A549 (cell line): ENCODE data around the gene TROAP. TPM values are rescaled to one million over a fixed set of nuclear protein-coding genes. Genes with fewer than 3 reads are reported as not detected.
A peak's percentile ranks its signal among the peaks of the same experiment; 100 is the strongest.

Source experiments
- ATAC-seq, 2 experiments: fragments of 200-7000 bp in 1 of 2; fragments of >200 bp in 1 of 2; cut with Nextera tagmentation in 1 of 2; cut with Tn5 transposase in 1 of 2; 3 replicates each; pipeline versions ENCODE4 v1.8.0 to v1.9.1; 2018 to 2020; ENCODE audit warnings: mild to moderate bottlenecking in 1 of 2, moderate library complexity in 1 of 2
- CTCF ChIA-PET: fragments of 300-600 bp; sonication (Branson Sonifier 250); formaldehyde crosslinking; extraction: SDS; loops from one replicate; lab custom pipeline; 2021; ENCODE audit warnings: antibody characterized with exemption, inconsistent platforms; lab: Yijun Ruan, JAX
- POLR2A ChIA-PET: fragments of 350-600 bp; formaldehyde crosslinking; extraction: SDS; loops from one replicate; lab custom pipeline; 2021; ENCODE audit warnings: antibody characterized with exemption, inconsistent platforms; lab: Yijun Ruan, JAX
- DNase-seq, 2 experiments: peaks; one replicate each; pipeline versions ENCODE4 v3.0.0 to v3.0.0-alpha.2; 2011 to 2016; ENCODE audit warnings: low read depth in 1 of 2, low spot score in 1 of 2
- FAIRE-seq: peaks from 2 replicates; lab custom pipeline; 2011; peaks lifted over from hg19 to GRCh38; lab: Jason Lieb, UNC
- H3K27ac ChIP-seq, 2 experiments: fragments of >200 bp; sonication (Bioruptor Twin); formaldehyde crosslinking; 3 replicates each; pipeline ENCODE4 v1.5.1; 2016 to 2017
- H3K4me1 ChIP-seq: fragments of >200 bp; sonication (Bioruptor Twin); formaldehyde crosslinking; 3 replicates; pipeline ENCODE4 v1.6.1; 2016
- H3K4me2 ChIP-seq: fragments of >200 bp; sonication (Bioruptor Twin); formaldehyde crosslinking; 3 replicates; pipeline ENCODE4 v1.6.1; 2016
- H3K4me3 ChIP-seq: fragments of >200 bp; sonication (Bioruptor Twin); formaldehyde crosslinking; 3 replicates; pipeline ENCODE4 v1.5.1; 2016
- H3K9me3 ChIP-seq: fragments of >200 bp; sonication (Bioruptor Twin); formaldehyde crosslinking; 3 replicates; pipeline ENCODE4 v1.6.1; 2016
- BHLHE40 ChIP-seq: IDR thresholded peaks from 2 replicates; pipeline ENCODE4 v1.6.1; 2012; ENCODE audit warnings: low read depth, low read length, inconsistent platforms
- CBX2 ChIP-seq: fragments of 200-600 bp; sonication (generic); IDR thresholded peaks from 2 replicates; pipeline ENCODE4 v1.6.1; 2016; ENCODE audit warnings: low read depth, mild to moderate bottlenecking, borderline replicate concordance
- CEBPB ChIP-seq, 2 experiments: fragments of >200 bp in 1 of 2; sonication (Bioruptor Twin) in 1 of 2; formaldehyde crosslinking in 1 of 2; IDR thresholded peaks; 2 replicates each; pipeline ENCODE4 v1.6.1; 2012 to 2016
- CHD2 ChIP-seq: fragments of 150-350 bp; IDR thresholded peaks from 2 replicates; pipeline ENCODE4 v1.6.1; 2014; ENCODE audit warnings: low read length; ENCODE audit not compliant: partially characterized antibody
- E2F6 ChIP-seq: IDR thresholded peaks from 2 replicates; pipeline ENCODE4 v1.6.1; 2012; ENCODE audit warnings: low read depth, borderline replicate concordance
- EP300 ChIP-seq, 2 experiments: fragments of >200 bp; sonication (Bioruptor Twin); formaldehyde crosslinking; IDR thresholded peaks; 2 replicates in 1 of 2; 3 replicates in 1 of 2; pipeline ENCODE4 v1.6.1; 2016 to 2017
- FOSB ChIP-seq: fragments of 250-450 bp; sonication (Bioruptor Pico); IDR thresholded peaks from 2 replicates; pipeline ENCODE4 v1.5.0; 2020; ENCODE audit warnings: mild to moderate bottlenecking, moderate library complexity
- FOXS1 ChIP-seq: fragments of 250-450 bp; sonication (Bioruptor Pico); IDR thresholded peaks from 2 replicates; pipeline ENCODE4 v1.5.0; 2020; ENCODE audit warnings: mild to moderate bottlenecking, moderate library complexity
- GATA3 ChIP-seq: IDR thresholded peaks from 2 replicates; pipeline ENCODE4 v1.6.1; 2012; ENCODE audit warnings: borderline replicate concordance
- HDAC2 ChIP-seq: fragments of 200-600 bp; sonication (generic); IDR thresholded peaks from 2 replicates; pipeline ENCODE4 v1.6.1; 2016
- HES2 ChIP-seq: fragments of >200 bp; sonication (Bioruptor Twin); formaldehyde crosslinking; IDR thresholded peaks from 2 replicates; pipeline ENCODE4 v1.6.1; 2016
- HEYL ChIP-seq: fragments of 250-450 bp; sonication (Bioruptor Pico); IDR thresholded peaks from 2 replicates; pipeline ENCODE4 v1.8.0; 2021; ENCODE audit warnings: mild to moderate bottlenecking, moderate library complexity
- HOXB5 ChIP-seq: fragments of 250-450 bp; sonication (Bioruptor Pico); IDR thresholded peaks from 2 replicates; pipeline ENCODE4 v1.5.0; 2020; ENCODE audit warnings: mild to moderate bottlenecking, moderate library complexity
- JUN ChIP-seq, 2 experiments: fragments of >200 bp; sonication (Bioruptor Twin); formaldehyde crosslinking; IDR thresholded peaks; 2 replicates in 1 of 2; 3 replicates in 1 of 2; pipeline ENCODE4 v1.6.1; 2016 to 2017
- KDM1A ChIP-seq: fragments of 200-600 bp; sonication (generic); IDR thresholded peaks from 2 replicates; pipeline ENCODE4 v1.6.1; 2016; ENCODE audit warnings: low read depth, mild to moderate bottlenecking
- MAFK ChIP-seq: fragments of 450-650 bp; IDR thresholded peaks from 2 replicates; pipeline ENCODE4 v1.6.1; 2014; ENCODE audit not compliant: partially characterized antibody
- MAX ChIP-seq: IDR thresholded peaks from 2 replicates; pipeline ENCODE4 v1.6.1; 2012
- MAZ ChIP-seq: fragments of 150-350 bp; IDR thresholded peaks from 2 replicates; pipeline ENCODE4 v1.6.1; 2014; ENCODE audit warnings: antibody characterized with exemption, low read depth, low read length, borderline replicate concordance
- PHF8 ChIP-seq: fragments of 200-600 bp; sonication (generic); IDR thresholded peaks from 2 replicates; pipeline ENCODE4 v1.6.1; 2016; ENCODE audit warnings: low read depth, mild to moderate bottlenecking, antibody characterized with exemption, moderate library complexity, borderline replicate concordance
- POLR2A ChIP-seq: IDR thresholded peaks from 2 replicates; pipeline ENCODE4 v1.6.1; 2012; ENCODE audit warnings: mild to moderate bottlenecking, low read length
- POLR2AphosphoS2 ChIP-seq: conservative IDR thresholded peaks from 2 replicates; pipeline ENCODE4 v1.6.1; 2012; ENCODE audit warnings: low read length, improper control_type of control experiment, inconsistent platforms
- RAD21 ChIP-seq, 2 experiments: fragments of >200 bp in 1 of 2; sonication (Bioruptor Twin) in 1 of 2; formaldehyde crosslinking in 1 of 2; IDR thresholded peaks in 1 of 2; conservative IDR thresholded peaks in 1 of 2; 2 replicates in 1 of 2; 3 replicates in 1 of 2; pipeline ENCODE4 v1.6.1; 2012 to 2018; ENCODE audit warnings: inconsistent platforms in 1 of 2
- RCOR1 ChIP-seq: fragments of 150-350 bp; IDR thresholded peaks from 2 replicates; pipeline ENCODE4 v1.6.1; 2014; ENCODE audit warnings: antibody characterized with exemption, low read length, low read depth
- RFX5 ChIP-seq: fragments of 450-650 bp; IDR thresholded peaks from 2 replicates; pipeline ENCODE4 v1.7.1; 2014; ENCODE audit warnings: antibody characterized with exemption, mild to moderate bottlenecking, moderate library complexity
- RNF2 ChIP-seq: fragments of 200-600 bp; sonication (generic); IDR thresholded peaks from 2 replicates; pipeline ENCODE4 v1.6.1; 2016; ENCODE audit warnings: low read depth, mild to moderate bottlenecking, antibody characterized with exemption, moderate library complexity, borderline replicate concordance
- SMC3 ChIP-seq: fragments of >200 bp; sonication (Bioruptor Twin); formaldehyde crosslinking; IDR thresholded peaks from 3 replicates; pipeline ENCODE4 v1.6.1; 2018; ENCODE audit warnings: inconsistent platforms
- SREBF2 ChIP-seq: fragments of 450-650 bp; IDR thresholded peaks from 2 replicates; pipeline ENCODE4 v1.6.1; 2014; ENCODE audit warnings: mild to moderate bottlenecking, moderate library complexity
- TP53 ChIP-seq: fragments of 250-450 bp; sonication (Bioruptor Pico); IDR thresholded peaks from 2 replicates; pipeline ENCODE4 v1.5.0; 2021; ENCODE audit warnings: mild to moderate bottlenecking, moderate library complexity
- WGBS: methylation state at CpG from one replicate; pipeline ENCODE4 v1.1.6; 2017; ENCODE audit errors: missing lambda C conversion rate; 5-methylcytosine and 5-hydroxymethylcytosine counted together
- polyA plus RNA-seq, 4 experiments: library from polyadenylated mRNA; depleted of rRNA in 3 of 4; stranded (reverse); fragments of >200 nt; fragmentation: RNase III in 1 of 4; extraction: RNeasy Plus Mini Kit Qiagen cat#74134 plus additional on column Dnase treatment in 1 of 4; gene quantifications; 2 replicates in 3 of 4; 3 replicates in 1 of 4; pipeline ENCODE4 v1.2.3, GENCODE V29; 2011 to 2017
- TF ChIP-seq, protein P1 (sequence below): fragments of 150-350 bp; IDR thresholded peaks from 2 replicates; pipeline ENCODE4 v1.6.1; 2014; ENCODE audit warnings: low read depth, mild to moderate bottlenecking, low read length
- TF ChIP-seq, protein P2 (sequence below): fragments of >200 bp; sonication (Bioruptor Twin); formaldehyde crosslinking; IDR thresholded peaks from 3 replicates; pipeline ENCODE4 v1.5.1; 2016

TROAP gene
- polyA plus RNA-seq, 2 of the 4 experiments (the other 2 are of a cell fraction): 50.0 to 55.5 TPM

- peak in 1 of 2 experiments; percentile 37 for DNase-seq
- no peaks in the 10 kb centered on the region for H3K9me3 ChIP-seq
- H3K4me2 ChIP-seq: peak within 1 kb of the TSS; percentile 87
- peak; percentile 77 for TF ChIP-seq E2F6
- no peak for TF ChIP-seq RNF2
- TF ChIP-seq, all 56 proteins: peak for 1
- Histone ChIP-seq H3K4me1 (peaks cover 48% of the 10 kb centered on the region), H3K27ac (peak within 1 kb of the TSS; percentile 80 to 86), H3K4me3 (peak within 1 kb of the TSS; percentile 50)
- peak in 1 of 2 experiments; percentile 1; a peak in 2 of 6 replicates for ATAC-seq
- 44% methylated on average over 42 of the region's 47 CpGs for WGBS
- FAIRE-seq: no peak
- POLR2A ChIA-PET: interaction anchor here (1.6 kb wide), 1 partner anchor 10 kb away, joined by 3 read pairs; the partner anchor contains the start of gene C1QL4
- CTCF ChIA-PET: interaction anchor here (0.5 to 9.5 kb wide), 48 partner anchors 10 to 703 kb away, joined by 3 to 201 read pairs (median 6); partner anchors contain the start of genes C1QL4, PRPF40B, PRPH and SPATS2
These were observed 23.7 kb downstream of the TROAP start, which contains the start of gene DNAJC22 for GRCh38 chr12:49346659-49347310. Gene DNAJC22, plus strand, starts transcription at chr12:49346888. Its CDS starts 1,985 bp downstream, at chr12:49348873.

- ChIA-PET CTCF (interaction anchor here (0.6 to 9.5 kb wide), 73 partner anchors 10 to 702 kb away, joined by 3 to 201 read pairs (median 4); partner anchors contain the start of genes C1QL4, DHH, PRPF40B and PRPH), POLR2A (interaction anchor here (1.0 to 2.1 kb wide), 7 partner anchors 11 to 220 kb away, joined by 3 to 11 read pairs (median 5); partner anchors contain the start of genes C1QL4, SPATS2 and TROAP)
- no peaks in the 10 kb centered on the region for H3K9me3 ChIP-seq
- FAIRE-seq (no peak), DNase-seq (peak; percentile 95 to 98), ATAC-seq (peak; percentile 84 to 90)
- H3K4me1 ChIP-seq: peaks cover 48% of the 10 kb centered on the region
- H3K4me3 ChIP-seq: peak overlapping the region; percentile 50
- peak overlapping the region; percentile 82 for H3K4me2 ChIP-seq
- 13% methylated on average over 21 of the region's 37 CpGs for WGBS
- H3K27ac ChIP-seq: peak overlapping the region; percentile 80 to 86
- TF ChIP-seq HES2 (no peak), RCOR1 (no peak), RFX5 (no peak), HOXB5 (no peak), SREBF2 (no peak), RAD21 (conservative IDR thresholded peaks at IDR 0.05 in 1 of 2, IDR thresholded peaks at IDR 0.05 in 1 of 2) (peak; percentile 32 to 55; a peak in 4 of 5 replicates), MAX (peak; percentile 72), MAFK (no peak), EP300 (IDR thresholded peaks at IDR 0.05) (no peak), KDM1A (no peak), CEBPB (IDR thresholded peaks at IDR 0.05) (no peak), MAZ (peak; percentile 92; the same call in 1 of the 2 replicates), TP53 (CRISPR knock-in tag) (no peak), POLR2AphosphoS2 (no peak), CBX2 (no peak), JUN (IDR thresholded peaks at IDR 0.05) (peak; percentile 49 to 83; a peak in 3 of 5 replicates), E2F6 (peak; percentile 44; the same call in 1 of the 2 replicates), BHLHE40 (no peak; the same call in 1 of the 2 replicates), POLR2A (peak; percentile 84), CHD2 (peak; percentile 28), SMC3 (peak; percentile 74), GATA3 (no peak), HDAC2 (no peak), HEYL (CRISPR knock-in tag) (no peak), FOXS1 (CRISPR knock-in tag) (no peak), PHF8 (peak; percentile 80), FOSB (CRISPR knock-in tag) (0 out of 2 replicates have a peak, but pooled peaks have one; percentile 48)
- TF ChIP-seq, protein P1, sequence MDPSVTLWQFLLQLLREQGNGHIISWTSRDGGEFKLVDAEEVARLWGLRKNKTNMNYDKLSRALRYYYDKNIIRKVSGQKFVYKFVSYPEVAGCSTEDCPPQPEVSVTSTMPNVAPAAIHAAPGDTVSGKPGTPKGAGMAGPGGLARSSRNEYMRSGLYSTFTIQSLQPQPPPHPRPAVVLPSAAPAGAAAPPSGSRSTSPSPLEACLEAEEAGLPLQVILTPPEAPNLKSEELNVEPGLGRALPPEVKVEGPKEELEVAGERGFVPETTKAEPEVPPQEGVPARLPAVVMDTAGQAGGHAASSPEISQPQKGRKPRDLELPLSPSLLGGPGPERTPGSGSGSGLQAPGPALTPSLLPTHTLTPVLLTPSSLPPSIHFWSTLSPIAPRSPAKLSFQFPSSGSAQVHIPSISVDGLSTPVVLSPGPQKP: no peak
- TF ChIP-seq, protein P2, sequence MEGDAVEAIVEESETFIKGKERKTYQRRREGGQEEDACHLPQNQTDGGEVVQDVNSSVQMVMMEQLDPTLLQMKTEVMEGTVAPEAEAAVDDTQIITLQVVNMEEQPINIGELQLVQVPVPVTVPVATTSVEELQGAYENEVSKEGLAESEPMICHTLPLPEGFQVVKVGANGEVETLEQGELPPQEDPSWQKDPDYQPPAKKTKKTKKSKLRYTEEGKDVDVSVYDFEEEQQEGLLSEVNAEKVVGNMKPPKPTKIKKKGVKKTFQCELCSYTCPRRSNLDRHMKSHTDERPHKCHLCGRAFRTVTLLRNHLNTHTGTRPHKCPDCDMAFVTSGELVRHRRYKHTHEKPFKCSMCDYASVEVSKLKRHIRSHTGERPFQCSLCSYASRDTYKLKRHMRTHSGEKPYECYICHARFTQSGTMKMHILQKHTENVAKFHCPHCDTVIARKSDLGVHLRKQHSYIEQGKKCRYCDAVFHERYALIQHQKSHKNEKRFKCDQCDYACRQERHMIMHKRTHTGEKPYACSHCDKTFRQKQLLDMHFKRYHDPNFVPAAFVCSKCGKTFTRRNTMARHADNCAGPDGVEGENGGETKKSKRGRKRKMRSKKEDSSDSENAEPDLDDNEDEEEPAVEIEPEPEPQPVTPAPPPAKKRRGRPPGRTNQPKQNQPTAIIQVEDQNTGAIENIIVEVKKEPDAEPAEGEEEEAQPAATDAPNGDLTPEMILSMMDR: peak; percentile 98
These were observed 24.5 kb downstream of the TROAP start for GRCh38 chr12:49347311-49348193.
